Spleen (tissue), 11 donors: ENCODE results near the gene COL4A2. TPM values are rescaled to one million over a fixed set of nuclear protein-coding genes. Genes with fewer than 3 reads are reported as not detected.

Source experiments
- DNase-seq: peaks from one replicate; pipeline ENCODE4 v3.0.0-alpha.2; 2020
- H3K27ac ChIP-seq, 8 donors: fragments of 200-600 bp; sonication (generic) in 7 of 8; 1 replicate in 4 of 8; 2 replicates in 4 of 8; pipeline versions ENCODE4 v1.5.0 to v1.8.0; 2016 to 2021; ENCODE audit warnings: inconsistent platforms in 4 of 8, mild to moderate bottlenecking in 4 of 8, moderate library complexity in 1 of 8
- H3K27me3 ChIP-seq, 7 donors: fragments of 200-600 bp; sonication (generic) in 6 of 7; replicated peaks in 1 of 7; 1 replicate in 4 of 7; 2 replicates in 3 of 7; pipeline versions ENCODE4 v1.5.0 to v1.8.0; 2016 to 2021; ENCODE audit warnings: inconsistent platforms in 3 of 7, mild to moderate bottlenecking in 1 of 7
- H3K36me3 ChIP-seq, 6 donors: fragments of 200-600 bp; sonication (generic) in 5 of 6; 1 replicate in 4 of 6; 2 replicates in 2 of 6; pipeline versions ENCODE4 v1.5.0 to v1.8.0; 2016 to 2021; ENCODE audit warnings: inconsistent platforms in 2 of 6
- H3K4me1 ChIP-seq, 6 donors: fragments of 200-600 bp; sonication (generic) in 5 of 6; 1 replicate in 3 of 6; 2 replicates in 3 of 6; pipeline versions ENCODE4 v1.5.0 to v1.8.0; 2016 to 2021; ENCODE audit warnings: inconsistent platforms in 3 of 6
- H3K4me3 ChIP-seq, 8 donors: fragments of 200-600 bp; sonication (generic) in 7 of 8; 1 replicate in 4 of 8; 2 replicates in 4 of 8; pipeline versions ENCODE4 v1.5.0 to v1.8.0; 2016 to 2021; ENCODE audit warnings: inconsistent platforms in 4 of 8, mild to moderate bottlenecking in 4 of 8, moderate library complexity in 2 of 8
- H3K9me3 ChIP-seq, 8 donors: fragments of 200-600 bp; sonication (generic) in 7 of 8; 1 replicate in 4 of 8; 2 replicates in 4 of 8; pipeline versions ENCODE4 v1.5.0 to v1.8.0; 2016 to 2021; ENCODE audit warnings: inconsistent platforms in 4 of 8
- CTCF ChIP-seq, 11 experiments: fragments of 200-600 bp in 7 of 11; fragments of 450-650 bp in 4 of 11; sonication (generic) in 4 of 11; IDR thresholded peaks in 8 of 11; conservative IDR thresholded peaks in 3 of 11; 1 replicate in 7 of 11; 2 replicates in 4 of 11; pipeline versions ENCODE4 v1.4.0 to v1.8.0; 2016 to 2021; ENCODE audit warnings: antibody characterized with exemption in 11 of 11, inconsistent platforms in 4 of 11, mild to moderate bottlenecking in 1 of 11
- POLR2A ChIP-seq, 3 donors: fragments of 450-650 bp; IDR thresholded peaks; one replicate each; pipeline ENCODE4 v1.5.1; 2017; ENCODE audit warnings: antibody characterized with exemption in 3 of 3, mild to moderate bottlenecking in 1 of 3
- POLR2AphosphoS5 ChIP-seq, 3 donors: sonication (generic); formaldehyde crosslinking; IDR thresholded peaks; one replicate each; pipeline ENCODE4 v1.5.1; 2017; ENCODE audit warnings: antibody characterized with exemption in 3 of 3
- WGBS, 5 donors: extraction: QIAGEN DNeasy Blood & Tissue Kit in 3 of 5; methylation state at CpG; one replicate each; pipeline versions ENCODE4 v1.1.5 to v1.1.7; 2013 to 2018; 5-methylcytosine and 5-hydroxymethylcytosine counted together
- intact Hi-C: fragments of 100-400 bp; cut with DNase I; formaldehyde crosslinking; loops from one replicate; pipeline ENCODE4 v1.15.0; 2023; ENCODE audit warnings: low total_unique reads
- polyA plus RNA-seq, 3 donors: library from polyadenylated mRNA; stranded (reverse); fragments of 200-250 nt; gene quantifications; one replicate each; pipeline ENCODE4 v1.2.1, GENCODE V29; 2013
- total RNA-seq, 7 donors: library from RNA; depleted of rRNA in 3 of 7; stranded (reverse); fragments of >200 nt in 3 of 7; fragmentation: NEBNext Ultra II Directional in 4 of 7; extraction: Animal tissue kit (Norgen Biotek cat#: 25700) in 4 of 7; gene quantifications; one replicate each; pipeline versions ENCODE4 v1.1.0 to v1.2.1, GENCODE V29; 2016 to 2021
- donor health status: healthy with polysubstance abuse.
- donor health status: DM: no; HTN: no; CAD: no; lungs with moderate emphysema.
- donor health status: DM: no; HTN: no; CAD: no.
- donor health status: Bipolar disorder and iron deficiency.
- donor health status: healthy.
- donor health status: DM: no; HTN: no; CAD: no.
- donor health status: DM: yes; HTN: yes; CAD: no.

Gene COL4A2
- total and polyA plus RNA-seq, 10 donors = 52.6 to 712 (median 337) TPM

DNA sequence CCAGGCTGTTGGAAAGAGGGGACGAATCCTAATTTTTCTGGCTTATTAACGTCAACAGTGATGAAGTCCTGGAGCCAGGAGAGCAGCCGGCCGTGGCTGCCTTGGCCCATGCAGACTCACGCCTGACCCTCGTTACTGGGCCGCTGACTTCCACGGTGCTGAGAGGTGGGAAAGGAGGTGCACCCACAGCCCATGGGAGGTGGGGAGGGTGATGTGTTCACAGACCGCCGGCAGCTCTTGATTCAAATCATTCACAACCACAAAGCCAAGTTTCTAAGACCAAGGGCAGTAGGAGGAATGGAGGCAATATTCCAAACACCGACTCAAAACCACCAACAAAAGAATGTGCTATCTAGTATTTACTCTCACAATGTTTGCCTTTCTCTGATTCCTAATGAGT lies 24.3 kb downstream of the COL4A2 start:
- H3K4me3 ChIP-seq = no peak overlapping the region
- no peak for DNase-seq
- 54 to 81% (median 78%) methylated on average over 11 of the region's 11 CpGs for WGBS, 5 donors
- H3K27ac ChIP-seq = peak overlapping the region in 4 of 8 donors; percentile 41 to 62 (median 58)
- TF ChIP-seq POLR2A (IDR thresholded peaks at IDR 0.05) = no peak
- no peak for TF ChIP-seq CTCF (IDR thresholded peaks at IDR 0.05 in 8 of 11, conservative IDR thresholded peaks at IDR 0.05 in 3 of 11)
- peak in 1 of 3 donors; percentile 20 for TF ChIP-seq POLR2AphosphoS5 (IDR thresholded peaks at IDR 0.05)
- intact Hi-C loops = no loop called here
- peaks cover 0 to 4% (median 0%) of the 10 kb centered on the region in 6 donors for H3K36me3 ChIP-seq
- peaks cover 0 to 3% (median 0%) of the 10 kb centered on the region in 7 donors for H3K27me3 ChIP-seq
- H3K4me1 ChIP-seq = peaks cover 0 to 16% (median 5%) of the 10 kb centered on the region in 6 donors
- peaks cover 0 to 5% (median 0%) of the 10 kb centered on the region in 8 donors for H3K9me3 ChIP-seq

- H3K27me3 ChIP-seq = peaks cover 0 to 3% (median 0%) of the 10 kb centered on the region in 7 donors
- WGBS, 5 donors = 87 to 90% (median 89%) methylated on average over 2 of the region's 2 CpGs
- intact Hi-C loops = no loop called here
- no peak for DNase-seq
- H3K4me3 ChIP-seq = no peak overlapping the region
- peaks cover 4 to 25% (median 14%) of the 10 kb centered on the region in 6 donors for H3K4me1 ChIP-seq
- peaks cover 0 to 4% (median 0%) of the 10 kb centered on the region in 6 donors for H3K36me3 ChIP-seq
- no peak for TF ChIP-seq CTCF (IDR thresholded peaks at IDR 0.05 in 8 of 11, conservative IDR thresholded peaks at IDR 0.05 in 3 of 11)
- TF ChIP-seq POLR2A (IDR thresholded peaks at IDR 0.05) = no peak
- no peak for TF ChIP-seq POLR2AphosphoS5 (IDR thresholded peaks at IDR 0.05)
- H3K27ac ChIP-seq = no peak overlapping the region
- peaks cover 0 to 5% (median 0%) of the 10 kb centered on the region in 8 donors for H3K9me3 ChIP-seq
These were observed 25.7 kb downstream of the COL4A2 start for GRCh38 chr13:110332750-110333149.

GRCh38 chr13:110333837-110334236 lies 26.8 kb downstream of the COL4A2 start:
- peaks cover 4 to 34% (median 19%) of the 10 kb centered on the region in 6 donors for H3K4me1 ChIP-seq
- no peak overlapping the region for H3K27ac ChIP-seq

GRCh38 chr13:110334256-110334655 lies 27.2 kb downstream of the COL4A2 start:
- TF ChIP-seq POLR2AphosphoS5 (IDR thresholded peaks at IDR 0.05) (no peak), CTCF (IDR thresholded peaks at IDR 0.05 in 8 of 11, conservative IDR thresholded peaks at IDR 0.05 in 3 of 11) (no peak), POLR2A (IDR thresholded peaks at IDR 0.05) (no peak)
- Histone ChIP-seq H3K27ac (no peak overlapping the region), H3K36me3 (peaks cover 0 to 3% (median 0%) of the 10 kb centered on the region in 6 donors), H3K9me3 (peaks cover 0 to 5% (median 0%) of the 10 kb centered on the region in 8 donors), H3K27me3 (peaks cover 0 to 3% (median 0%) of the 10 kb centered on the region in 7 donors), H3K4me1 (peaks cover 4 to 34% (median 20%) of the 10 kb centered on the region in 6 donors), H3K4me3 (no peak overlapping the region)
- DNase-seq = no peak
- WGBS, 5 donors = 86 to 91% (median 89%) methylated on average over 8 of the region's 8 CpGs
- intact Hi-C loops = no loop called here

More at GRCh38 chr13:110333837-110334236, 26.8 kb downstream of the COL4A2 start:
- intact Hi-C loops = no loop called here
- peaks cover 0 to 4% (median 0%) of the 10 kb centered on the region in 6 donors for H3K36me3 ChIP-seq
- 83 to 92% (median 90%) methylated on average over 12 of the region's 12 CpGs for WGBS, 5 donors
- peaks cover 0 to 3% (median 0%) of the 10 kb centered on the region in 7 donors for H3K27me3 ChIP-seq
- H3K4me3 ChIP-seq = no peak overlapping the region
- no peak for DNase-seq
- peaks cover 0 to 5% (median 0%) of the 10 kb centered on the region in 8 donors for H3K9me3 ChIP-seq
- TF ChIP-seq POLR2A (IDR thresholded peaks at IDR 0.05) (no peak), POLR2AphosphoS5 (IDR thresholded peaks at IDR 0.05) (peak in 1 of 3 donors; percentile 38)
